Activated CD4-positive, alpha-beta T cell treated with anti-CD3 and anti-CD28 coated beads, Interleukin-2, Interleukin-6, amounts not matched to agents 100 ng/mL and 50 ng/mL, durations not matched to agents 16 hours and 8 hours (primary cell): ENCODE results near the gene REST.
A peak's percentile ranks its signal among the peaks of the same experiment; 100 is the strongest.

Source experiments
- DNase-seq: peaks from one replicate; pipeline ENCODE4 v3.0.0-alpha.2; 2020

Gene REST

GRCh38 chr4:56979421-56980072 lies 71.8 kb downstream of the REST start:
- peak; percentile 74 for DNase-seq

GRCh38 chr4:56981795-56982201 lies 74.1 kb downstream of the REST start:
- DNase-seq = peak; percentile 38

- DNase-seq = no peak
Measured at GRCh38 chr4:56986192-56986591, 78.5 kb downstream of the REST start.

- no peak for DNase-seq
Measured at GRCh38 chr4:56986952-56987351, 79.3 kb downstream of the REST start.

- no peak for DNase-seq
Measured at GRCh38 chr4:56990109-56990905, 82.6 kb downstream of the REST start.

- no peak for DNase-seq
Measured at GRCh38 chr4:56995525-56995924, 87.8 kb downstream of the REST start.

GRCh38 chr4:56999751-57000150 lies 92.1 kb downstream of the REST start:
- DNase-seq = no peak

GRCh38 chr4:57013543-57014120 lies 105.9 kb downstream of the REST start:
- no peak for DNase-seq
